HG02798 (cell line): ENCODE results near the gene ZNF283.
"Not testable (repeated sequence)": the region's sequence is repeated elsewhere in the genome, so short reads cannot be mapped to it uniquely, and the experiment has no call there.

Experiments used
- ATAC-seq: cut with Tn5 transposase; IDR thresholded peaks from one replicate; pipeline ENCODE4 v1.9.1; 2021; ENCODE audit warnings: mild to moderate bottlenecking; ENCODE audit not compliant: unreplicated experiment, poor library complexity

Gene ZNF283

GRCh38 chr19:43798546-43799409 lies 28.3 kb upstream of the ZNF283 start:
- no peak for ATAC-seq

- ATAC-seq = no peak
Measured at GRCh38 chr19:43799502-43800142, 27.5 kb upstream of the ZNF283 start.

GRCh38 chr19:43802216-43802951 lies 24.7 kb upstream of the ZNF283 start, which contains the start of gene LYPD5:
Gene LYPD5, minus strand, starts transcription at chr19:43802447. Its CDS starts 67 bp downstream, at chr19:43802380.
- ATAC-seq = no peak

GRCh38 chr19:43804432-43804831 lies 22.7 kb upstream of the ZNF283 start:
- no peak for ATAC-seq

GRCh38 chr19:43806401-43806800 lies 20.7 kb upstream of the ZNF283 start:
- ATAC-seq = not testable (repeated sequence)

- no peak for ATAC-seq
Measured at GRCh38 chr19:43806848-43807247, 20.3 kb upstream of the ZNF283 start.

GRCh38 chr19:43807651-43808050 lies 19.5 kb upstream of the ZNF283 start:
- ATAC-seq = no peak

- no peak for ATAC-seq
Measured at GRCh38 chr19:43809762-43810696, 17.1 kb upstream of the ZNF283 start.

GRCh38 chr19:43811837-43812236 lies 15.3 kb upstream of the ZNF283 start:
- ATAC-seq = no peak

- no peak for ATAC-seq
Measured at GRCh38 chr19:43812259-43812658, 14.9 kb upstream of the ZNF283 start.

- no peak for ATAC-seq
Measured at GRCh38 chr19:43812688-43813087, 14.4 kb upstream of the ZNF283 start.

- no peak for ATAC-seq
Measured at GRCh38 chr19:43814663-43815352, 12.3 kb upstream of the ZNF283 start.

GRCh38 chr19:43817454-43817853 lies 9.7 kb upstream of the ZNF283 start:
- ATAC-seq = not testable (repeated sequence)

- no peak for ATAC-seq
Measured at GRCh38 chr19:43818500-43818899, 8.6 kb upstream of the ZNF283 start.

GRCh38 chr19:43820098-43820883 lies 6.8 kb upstream of the ZNF283 start:
- ATAC-seq = no peak

GRCh38 chr19:43820884-43821215 lies 6.3 kb upstream of the ZNF283 start:
- ATAC-seq = no peak

- not testable (repeated sequence) for ATAC-seq
Measured at GRCh38 chr19:43823856-43824255, 3.3 kb upstream of the ZNF283 start.

GRCh38 chr19:43824572-43824971 lies 2.5 kb upstream of the ZNF283 start:
- ATAC-seq = not testable (repeated sequence)

- no peak for ATAC-seq
Measured at GRCh38 chr19:43839139-43839538, 12.0 kb downstream of the ZNF283 start.
